GM23248 (cell line): ENCODE data around the gene LRFN2.

Experiments
- EZH2 ChIP-seq: fragments of 200-600 bp; sonication (generic); IDR thresholded peaks from 2 replicates; pipeline ENCODE4 v1.6.1; 2018; ENCODE audit warnings: antibody characterized with exemption, mild to moderate bottlenecking; ENCODE audit not compliant: insufficient read depth, poor library complexity, severe bottlenecking
- EZH2phosphoT487 ChIP-seq: fragments of 200-600 bp; sonication (generic); IDR thresholded peaks from 2 replicates; pipeline ENCODE4 v1.6.1; 2018; ENCODE audit warnings: antibody characterized with exemption, moderate library complexity, mild to moderate bottlenecking, low read depth; ENCODE audit not compliant: insufficient read depth

GRCh38 chr6:40583709-40584108 is 3.5 kb downstream of the LRFN2 start:
- TF ChIP-seq EZH2 (no peak), EZH2phosphoT487 (no peak)
